Measurements from ENCODE around the gene NPEPPS. TPM values are rescaled to one million over a fixed set of nuclear protein-coding genes. Genes with fewer than 3 reads are reported as not detected.

The NPEPPS gene
- total and polyA plus RNA-seq, 2 of the 13 experiments (the other 11 are each of a cell fraction or from before 2014, with no cell fraction given), result 53.5 to 127 TPM

- 0 out of 2 replicates have a peak, but pooled peaks have one; percentile 22 for TF ChIP-seq MLXIP (CRISPR knock-in tag; IDR thresholded peaks at IDR 0.05; ENCODE audit: borderline replicate concordance)
- 0 out of 2 replicates have a peak, but pooled peaks have one; percentile 6 for TF ChIP-seq SNAPC2 (CRISPR knock-in tag; IDR thresholded peaks at IDR 0.05)
- TF ChIP-seq, protein P1, sequence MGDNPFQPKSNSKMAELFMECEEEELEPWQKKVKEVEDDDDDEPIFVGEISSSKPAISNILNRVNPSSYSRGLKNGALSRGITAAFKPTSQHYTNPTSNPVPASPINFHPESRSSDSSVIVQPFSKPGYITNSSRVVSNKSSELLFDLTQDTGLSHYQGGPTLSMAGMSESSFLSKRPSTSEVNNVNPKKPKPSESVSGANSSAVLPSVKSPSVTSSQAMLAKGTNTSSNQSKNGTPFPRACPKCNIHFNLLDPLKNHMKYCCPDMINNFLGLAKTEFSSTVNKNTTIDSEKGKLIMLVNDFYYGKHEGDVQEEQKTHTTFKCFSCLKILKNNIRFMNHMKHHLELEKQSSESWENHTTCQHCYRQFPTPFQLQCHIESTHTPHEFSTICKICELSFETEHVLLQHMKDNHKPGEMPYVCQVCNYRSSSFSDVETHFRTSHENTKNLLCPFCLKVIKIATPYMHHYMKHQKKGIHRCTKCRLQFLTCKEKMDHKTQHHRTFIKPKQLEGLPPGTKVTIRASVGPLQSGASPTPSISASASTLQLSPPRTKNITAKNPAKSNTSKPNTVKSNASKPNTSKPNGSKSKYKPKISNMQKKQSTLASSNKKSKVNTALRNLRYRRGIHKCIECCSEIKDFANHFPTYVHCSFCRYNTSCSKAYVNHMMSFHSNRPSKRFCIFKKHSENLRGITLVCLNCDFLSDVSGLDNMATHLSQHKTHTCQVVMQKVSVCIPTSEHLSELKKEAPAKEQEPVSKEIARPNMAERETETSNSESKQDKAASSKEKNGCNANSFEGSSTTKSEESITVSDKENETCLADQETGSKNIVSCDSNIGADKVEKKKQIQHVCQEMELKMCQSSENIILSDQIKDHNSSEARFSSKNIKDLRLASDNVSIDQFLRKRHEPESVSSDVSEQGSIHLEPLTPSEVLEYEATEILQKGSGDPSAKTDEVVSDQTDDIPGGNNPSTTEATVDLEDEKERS (CRISPR knock-in tag; IDR thresholded peaks at IDR 0.05), result peak; percentile 78
- TF ChIP-seq ZNF232 (CRISPR knock-in tag; IDR thresholded peaks at IDR 0.05; ENCODE audit: borderline replicate concordance), result no peak
- peak; percentile 53; the same call in 1 of the 2 replicates for TF ChIP-seq ZNF607 (CRISPR knock-in tag; IDR thresholded peaks at IDR 0.05; ENCODE audit: borderline replicate concordance)
- TF ChIP-seq ZNF234 (CRISPR knock-in tag; conservative IDR thresholded peaks at IDR 0.05), result 0 out of 2 replicates have a peak, but pooled peaks have one; percentile 41
- TF ChIP-seq AGO2 (optimal IDR thresholded peaks at IDR 0.05; ENCODE audit: low read depth, low read length), result no peak
- TF ChIP-seq, protein P2, sequence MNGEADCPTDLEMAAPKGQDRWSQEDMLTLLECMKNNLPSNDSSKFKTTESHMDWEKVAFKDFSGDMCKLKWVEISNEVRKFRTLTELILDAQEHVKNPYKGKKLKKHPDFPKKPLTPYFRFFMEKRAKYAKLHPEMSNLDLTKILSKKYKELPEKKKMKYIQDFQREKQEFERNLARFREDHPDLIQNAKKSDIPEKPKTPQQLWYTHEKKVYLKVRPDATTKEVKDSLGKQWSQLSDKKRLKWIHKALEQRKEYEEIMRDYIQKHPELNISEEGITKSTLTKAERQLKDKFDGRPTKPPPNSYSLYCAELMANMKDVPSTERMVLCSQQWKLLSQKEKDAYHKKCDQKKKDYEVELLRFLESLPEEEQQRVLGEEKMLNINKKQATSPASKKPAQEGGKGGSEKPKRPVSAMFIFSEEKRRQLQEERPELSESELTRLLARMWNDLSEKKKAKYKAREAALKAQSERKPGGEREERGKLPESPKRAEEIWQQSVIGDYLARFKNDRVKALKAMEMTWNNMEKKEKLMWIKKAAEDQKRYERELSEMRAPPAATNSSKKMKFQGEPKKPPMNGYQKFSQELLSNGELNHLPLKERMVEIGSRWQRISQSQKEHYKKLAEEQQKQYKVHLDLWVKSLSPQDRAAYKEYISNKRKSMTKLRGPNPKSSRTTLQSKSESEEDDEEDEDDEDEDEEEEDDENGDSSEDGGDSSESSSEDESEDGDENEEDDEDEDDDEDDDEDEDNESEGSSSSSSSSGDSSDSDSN (CRISPR knock-in tag; IDR thresholded peaks at IDR 0.05), result peak; percentile 56
- no peak for TF ChIP-seq HDAC6 (IDR thresholded peaks at IDR 0.05; ENCODE audit: low read depth, low read length)
- no peak for TF ChIP-seq DNMT1 (CRISPR knock-in tag; IDR thresholded peaks at IDR 0.05)
- TF ChIP-seq MAZ (IDR thresholded peaks at IDR 0.05; ENCODE audit: borderline replicate concordance, low read depth, low read length), result peak; percentile 87
- TF ChIP-seq MAZ (CRISPR knock-in tag; IDR thresholded peaks at IDR 0.05; ENCODE audit: low read depth), result peak; percentile 76
- TF ChIP-seq ZNF34 (CRISPR knock-in tag; IDR thresholded peaks at IDR 0.05; ENCODE audit: borderline replicate concordance), result 0 out of 2 replicates have a peak, but pooled peaks have one; percentile 10
- TF ChIP-seq ZNF883 (CRISPR knock-in tag; IDR thresholded peaks at IDR 0.05; ENCODE audit: not compliant biosample characterization), result no peak
- no peak for TF ChIP-seq ZNF205 (CRISPR knock-in tag; IDR thresholded peaks at IDR 0.05)
- TF ChIP-seq ISX (CRISPR knock-in tag; conservative IDR thresholded peaks at IDR 0.05), result peak; percentile 48; the same call in 1 of the 2 replicates
These were observed 119.9 kb downstream of the NPEPPS start (continued) for GRCh38 chr17:47650525-47651522.
